Erythroblast (primary cell): ENCODE results near the gene TUBA3E.
"Not testable (repeated sequence)": the region's sequence is repeated elsewhere in the genome, so short reads cannot be mapped to it uniquely, and the experiment has no call there.

Experiments used
- GATA1 ChIP-seq: IDR thresholded peaks from 2 replicates; pipeline ENCODE4 v1.6.1; 2011; ENCODE audit warnings: low read depth, mild to moderate bottlenecking, control low read depth, low read length, moderate library complexity
- POLR2A ChIP-seq: IDR thresholded peaks from 2 replicates; pipeline ENCODE4 v1.6.1; 2011; ENCODE audit warnings: mild to moderate bottlenecking, low read length

DNA sequence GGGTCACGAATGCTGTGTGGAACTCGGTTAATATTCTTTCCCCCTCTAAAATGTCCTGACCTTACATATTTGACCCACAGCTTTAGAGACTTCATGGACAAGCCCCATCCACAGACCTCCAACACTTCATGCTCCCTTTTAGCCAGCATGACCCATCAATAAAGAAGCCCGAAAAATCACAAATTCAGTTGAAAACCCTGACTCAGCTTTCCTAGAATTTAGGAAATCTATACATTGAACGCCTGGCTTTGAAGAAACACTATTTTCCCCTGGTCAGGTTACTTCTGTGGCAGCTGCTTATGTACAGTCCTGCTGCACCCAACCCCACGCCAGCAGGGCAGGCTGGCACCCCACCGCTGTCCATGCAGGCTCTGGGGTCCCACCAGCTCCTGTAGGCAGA lies 6.9 kb downstream of the TUBA3E start:
- TF ChIP-seq POLR2A, GATA1: not testable (repeated sequence)
